Measurements from ENCODE around the gene FZR1.

DNA sequence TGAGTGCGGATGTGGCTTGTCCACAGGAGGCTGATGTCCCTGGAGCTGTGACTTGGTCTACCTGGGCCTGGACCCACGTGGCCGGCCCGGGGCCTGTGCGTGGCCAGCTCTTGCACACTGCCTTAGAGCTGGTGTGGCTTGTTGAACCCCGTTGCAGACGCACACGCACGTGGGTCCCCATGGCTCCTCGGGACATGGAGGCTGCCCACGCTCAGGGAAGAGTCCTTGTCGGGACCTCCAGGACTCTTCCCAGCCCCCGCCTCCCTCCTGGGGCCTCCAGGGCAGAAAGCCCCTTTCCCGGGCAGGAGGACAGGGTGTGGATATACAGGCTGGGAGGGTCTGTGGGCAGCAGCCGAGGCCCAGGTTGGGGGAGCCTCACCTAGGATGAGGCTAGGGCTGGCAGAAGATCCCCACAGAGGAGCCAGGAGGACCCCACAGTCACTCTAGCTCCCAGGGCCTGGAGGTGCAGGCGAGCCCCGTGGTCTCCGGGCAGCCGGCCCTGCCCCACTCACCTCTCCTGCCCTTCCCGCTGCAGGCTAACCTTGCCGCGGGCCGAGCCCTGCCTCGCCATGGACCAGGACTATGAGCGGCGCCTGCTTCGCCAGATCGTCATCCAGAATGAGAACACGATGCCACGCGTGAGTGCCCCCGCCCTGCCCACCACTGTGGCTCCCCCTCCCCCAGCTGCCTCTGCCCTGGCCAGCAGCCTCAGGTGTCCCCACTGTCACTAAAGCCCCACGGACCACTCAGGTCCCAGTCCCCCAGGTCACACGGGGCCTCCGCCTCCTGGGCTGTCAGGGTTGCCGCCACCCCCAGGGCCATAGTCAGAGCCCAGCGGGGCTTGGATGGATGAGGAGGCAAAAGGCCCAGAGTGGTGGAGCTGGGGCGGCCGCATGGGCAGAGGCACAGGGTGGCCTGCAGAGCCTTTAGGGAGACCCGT, 16.6 kb downstream of the FZR1 start:
- TF ChIP-seq, protein P1, sequence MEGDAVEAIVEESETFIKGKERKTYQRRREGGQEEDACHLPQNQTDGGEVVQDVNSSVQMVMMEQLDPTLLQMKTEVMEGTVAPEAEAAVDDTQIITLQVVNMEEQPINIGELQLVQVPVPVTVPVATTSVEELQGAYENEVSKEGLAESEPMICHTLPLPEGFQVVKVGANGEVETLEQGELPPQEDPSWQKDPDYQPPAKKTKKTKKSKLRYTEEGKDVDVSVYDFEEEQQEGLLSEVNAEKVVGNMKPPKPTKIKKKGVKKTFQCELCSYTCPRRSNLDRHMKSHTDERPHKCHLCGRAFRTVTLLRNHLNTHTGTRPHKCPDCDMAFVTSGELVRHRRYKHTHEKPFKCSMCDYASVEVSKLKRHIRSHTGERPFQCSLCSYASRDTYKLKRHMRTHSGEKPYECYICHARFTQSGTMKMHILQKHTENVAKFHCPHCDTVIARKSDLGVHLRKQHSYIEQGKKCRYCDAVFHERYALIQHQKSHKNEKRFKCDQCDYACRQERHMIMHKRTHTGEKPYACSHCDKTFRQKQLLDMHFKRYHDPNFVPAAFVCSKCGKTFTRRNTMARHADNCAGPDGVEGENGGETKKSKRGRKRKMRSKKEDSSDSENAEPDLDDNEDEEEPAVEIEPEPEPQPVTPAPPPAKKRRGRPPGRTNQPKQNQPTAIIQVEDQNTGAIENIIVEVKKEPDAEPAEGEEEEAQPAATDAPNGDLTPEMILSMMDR (IDR thresholded peaks at IDR 0.05): no peak
- TF ChIP-seq POLR2A (IDR thresholded peaks at IDR 0.05): no peak
